CD4-positive, alpha-beta memory T cell (primary cell): ENCODE results near the gene BRCC3. TPM values are rescaled to one million over a fixed set of nuclear protein-coding genes. Genes with fewer than 3 reads are reported as not detected.
"Not testable (repeated sequence)": the region's sequence is repeated elsewhere in the genome, so short reads cannot be mapped to it uniquely, and the experiment has no call there.

ENCODE experiments used
- CTCF ChIA-PET: fragments of 350-600 bp; sonication (Branson Sonifier 250); formaldehyde crosslinking; loops from one replicate; lab custom pipeline; 2021; ENCODE audit warnings: inconsistent platforms; ENCODE audit not compliant: partially characterized antibody; lab: Charles Lee
- POLR2A ChIA-PET: fragments of 350-600 bp; sonication (Branson Sonifier 250); formaldehyde crosslinking; loops from one replicate; lab custom pipeline; 2021; ENCODE audit not compliant: partially characterized antibody; lab: Charles Lee
- DNase-seq, 5 donors: peaks; one replicate each; pipeline versions ENCODE4 v3.0.0 to v3.0.0-alpha.2; 2020 to 2022; ENCODE audit warnings: mixed read lengths in 1 of 5
- H3K27ac ChIP-seq: one replicate; pipeline ENCODE4 v1.7.0; 2013; ENCODE audit warnings: low read depth, low read length
- H3K27me3 ChIP-seq: 2 replicates; pipeline ENCODE4 v1.7.0; 2013; ENCODE audit warnings: mild to moderate bottlenecking, low read length, moderate library complexity; ENCODE audit not compliant: insufficient read depth
- H3K36me3 ChIP-seq: 2 replicates; pipeline ENCODE4 v1.7.0; 2013; ENCODE audit warnings: mild to moderate bottlenecking, low read length, moderate library complexity; ENCODE audit not compliant: insufficient read depth
- H3K4me1 ChIP-seq: 2 replicates; pipeline ENCODE4 v1.7.0; 2013; ENCODE audit warnings: mild to moderate bottlenecking, low read length, moderate library complexity; ENCODE audit not compliant: insufficient read depth
- H3K4me3 ChIP-seq, 2 donors: one replicate each; pipeline ENCODE4 v1.7.0; 2013; ENCODE audit warnings: low read length in 2 of 2, mild to moderate bottlenecking in 1 of 2
- H3K9me3 ChIP-seq, 2 donors: one replicate each; pipeline ENCODE4 v1.7.0; 2013; ENCODE audit warnings: low read length in 2 of 2, control low read depth in 1 of 2; ENCODE audit not compliant: control insufficient read depth in 1 of 2
- H3K27ac Mint-ChIP-seq, 7 donors: one replicate each; pipeline ENCODE4 v1.8.0; 2020 to 2021; ENCODE audit warnings: mixed read lengths in 7 of 7, mild to moderate bottlenecking in 6 of 7, inconsistent platforms in 3 of 7, moderate library complexity in 3 of 7
- H3K27me3 Mint-ChIP-seq, 2 donors: one replicate each; pipeline ENCODE4 v1.8.0; 2020 to 2021; ENCODE audit warnings: mixed read lengths in 2 of 2
- H3K36me3 Mint-ChIP-seq, 2 donors: one replicate each; pipeline ENCODE4 v1.8.0; 2020 to 2021; ENCODE audit warnings: mixed read lengths in 2 of 2, inconsistent platforms in 1 of 2, mild to moderate bottlenecking in 1 of 2
- H3K4me1 Mint-ChIP-seq, 4 donors: one replicate each; pipeline ENCODE4 v1.8.0; 2020 to 2021; ENCODE audit warnings: mixed read lengths in 4 of 4, mild to moderate bottlenecking in 1 of 4
- H3K4me3 Mint-ChIP-seq, 8 donors: one replicate each; pipeline ENCODE4 v1.8.0; 2020 to 2021; ENCODE audit warnings: mixed read lengths in 8 of 8, mild to moderate bottlenecking in 7 of 8, moderate library complexity in 6 of 8, inconsistent platforms in 3 of 8
- H3K9me3 Mint-ChIP-seq, 8 donors: one replicate each; pipeline ENCODE4 v1.8.0; 2020 to 2021; ENCODE audit warnings: mixed read lengths in 8 of 8, mild to moderate bottlenecking in 5 of 8, inconsistent platforms in 3 of 8, moderate library complexity in 1 of 8
- intact Hi-C: fragments of 100-400 bp; cut with micrococcal nuclease; formaldehyde crosslinking; loops from one replicate; pipeline ENCODE4 v1.15.1; 2023
- polyA plus RNA-seq, 2 donors: library from polyadenylated mRNA; unstranded; fragments of 300-500 nt; fragmentation: Illumina TruSeq; gene quantifications; one replicate each; pipeline ENCODE4 v1.2.3, GENCODE V29; 2021
- total RNA-seq, 2 experiments: library from RNA; stranded (reverse); gene quantifications; one replicate each; pipeline ENCODE4 v1.2.3, GENCODE V29; 2021

BRCC3 gene
- total and polyA plus RNA-seq, 4 experiments from 2014 or later: 18.8 to 30.1 (median 19.5) TPM

DNA sequence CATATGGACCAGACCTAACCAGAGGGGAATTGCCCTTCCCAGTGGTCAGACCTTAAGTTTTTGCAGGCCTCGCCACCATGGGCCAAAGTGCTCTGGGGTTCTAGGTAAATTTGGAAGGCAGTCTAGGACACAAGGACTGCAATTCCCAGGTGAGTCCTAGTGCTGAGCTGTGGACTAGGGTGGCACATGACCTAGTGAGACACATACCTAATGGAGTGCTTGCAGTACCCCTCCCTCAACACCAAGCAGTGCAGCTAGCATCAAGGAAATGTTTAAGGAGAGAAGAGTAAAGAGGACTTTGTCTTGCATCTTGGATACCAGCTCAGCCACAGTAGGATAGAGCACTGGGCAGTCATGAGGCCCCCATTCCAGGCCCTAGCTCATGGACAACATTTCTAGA lies 60.8 kb downstream of the BRCC3 start:
- no peaks in the 10 kb centered on the region for H3K9me3 ChIP-seq
- POLR2A ChIA-PET: no interaction called here
- no peak overlapping the region for H3K27ac Mint-ChIP-seq
- no peak overlapping the region for H3K4me3 Mint-ChIP-seq
- no peak overlapping the region for H3K27ac ChIP-seq
- DNase-seq: no peak
- H3K9me3 Mint-ChIP-seq: peaks cover 0 to 22% (median 13%) of the 10 kb centered on the region in 8 donors
- H3K4me3 ChIP-seq: no peak overlapping the region
- H3K27me3 ChIP-seq: no peaks in the 10 kb centered on the region
- CTCF ChIA-PET: interaction anchor here (0.6 kb wide), 1 partner anchor 19 kb away, joined by 3 read pairs; no protein-coding TSS in a partner anchor
- H3K4me1 ChIP-seq: no peaks in the 10 kb centered on the region
- H3K4me1 Mint-ChIP-seq: no peaks in the 10 kb centered on the region
- H3K36me3 ChIP-seq: no peaks in the 10 kb centered on the region
- intact Hi-C loops: no loop called here
- no peaks in the 10 kb centered on the region for H3K36me3 Mint-ChIP-seq
- H3K27me3 Mint-ChIP-seq: peaks cover 0 to 1% of the 10 kb centered on the region in 2 donors

- Mint-ChIP-seq H3K9me3 (peaks cover 0 to 9% (median 6%) of the 10 kb centered on the region in 8 donors), H3K36me3 (no peaks in the 10 kb centered on the region), H3K4me1 (no peaks in the 10 kb centered on the region), H3K27me3 (peaks cover 0 to 1% of the 10 kb centered on the region in 2 donors), H3K4me3 (no peak overlapping the region), H3K27ac (no peak overlapping the region)
- ChIA-PET CTCF (no interaction called here), POLR2A (no interaction called here)
- H3K27me3 ChIP-seq: no peaks in the 10 kb centered on the region
- no peak overlapping the region for H3K27ac ChIP-seq
- no peak for DNase-seq
- intact Hi-C loops: no loop called here
- H3K9me3 ChIP-seq: no peaks in the 10 kb centered on the region
- H3K4me1 ChIP-seq: no peaks in the 10 kb centered on the region
- H3K4me3 ChIP-seq: no peak overlapping the region
- no peaks in the 10 kb centered on the region for H3K36me3 ChIP-seq
Measured at GRCh38 chrX:155134255-155134654, 62.9 kb downstream of the BRCC3 start.

DNA sequence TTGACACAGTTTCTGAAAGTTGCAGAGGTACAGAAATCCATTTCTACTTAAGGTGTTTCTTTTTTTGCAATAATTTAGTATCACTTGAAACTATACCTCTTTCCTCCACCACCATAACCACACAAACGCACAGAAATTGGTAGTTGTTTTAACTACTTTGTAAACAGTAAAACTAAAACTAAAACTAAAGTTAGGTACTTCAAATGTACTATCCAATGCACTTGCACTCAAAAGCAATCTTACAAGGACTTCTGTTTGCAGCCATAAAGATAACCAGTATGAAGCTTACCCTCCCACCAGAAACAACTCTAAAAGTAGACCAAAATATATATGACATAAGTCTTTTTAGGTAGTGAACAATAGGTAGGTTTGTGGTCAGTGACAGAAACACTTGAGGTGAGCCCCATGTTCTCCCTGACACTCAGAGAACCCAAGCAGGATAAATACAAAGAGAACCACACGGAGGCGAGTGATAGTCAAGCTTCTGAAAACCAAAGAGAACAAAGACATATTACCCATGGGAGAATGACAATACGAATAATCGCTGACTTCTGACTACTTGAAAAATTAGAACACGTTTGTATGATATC lies 72.7 kb downstream of the BRCC3 start:
- Mint-ChIP-seq H3K4me1 (peaks cover 0 to 3% (median 1%) of the 10 kb centered on the region in 4 donors), H3K36me3 (no peaks in the 10 kb centered on the region), H3K9me3 (no peaks in the 10 kb centered on the region), H3K27ac (no peak overlapping the region), H3K27me3 (peaks cover 0 to 1% of the 10 kb centered on the region in 2 donors), H3K4me3 (no peak overlapping the region)
- POLR2A ChIA-PET: no interaction called here
- Histone ChIP-seq H3K27ac (no peak overlapping the region), H3K4me3 (no peak overlapping the region), H3K36me3 (no peaks in the 10 kb centered on the region), H3K27me3 (no peaks in the 10 kb centered on the region), H3K9me3 (no peaks in the 10 kb centered on the region), H3K4me1 (no peaks in the 10 kb centered on the region)
- CTCF ChIA-PET: interaction anchor here (1.3 kb wide), 1 partner anchor 226 kb away, joined by 4 read pairs; no protein-coding TSS in a partner anchor
- DNase-seq: no peak
- intact Hi-C loops: loop anchor here (10.0 kb wide), 1 partner anchor 71 kb away; the partner anchor contains the start of gene VBP1

DNA sequence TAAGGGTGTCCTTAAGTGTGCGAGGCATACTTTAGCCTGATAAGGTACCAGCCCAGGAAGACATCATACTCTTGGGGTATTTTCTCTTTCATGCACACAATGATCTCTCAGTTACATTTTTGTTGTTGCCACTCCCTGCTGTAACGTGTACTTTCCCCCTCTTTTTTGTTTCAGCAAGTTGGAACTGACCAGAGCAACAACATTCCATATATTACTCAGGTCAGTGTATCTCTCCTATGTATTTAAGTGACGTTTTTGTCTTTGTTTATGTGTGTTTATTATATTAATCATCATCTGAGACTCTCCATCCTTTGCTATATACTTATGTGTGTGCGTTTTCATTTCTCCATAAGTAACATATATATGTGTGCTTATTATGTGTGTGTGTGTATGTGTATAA lies 73.6 kb downstream of the BRCC3 start:
- intact Hi-C loops: loop anchor here (10.0 kb wide), 1 partner anchor 70 kb away; the partner anchor contains the start of gene VBP1
- Histone ChIP-seq H3K4me3 (no peak overlapping the region), H3K27me3 (no peaks in the 10 kb centered on the region), H3K36me3 (no peaks in the 10 kb centered on the region), H3K4me1 (no peaks in the 10 kb centered on the region), H3K9me3 (no peaks in the 10 kb centered on the region), H3K27ac (no peak overlapping the region)
- CTCF ChIA-PET: no interaction called here
- Mint-ChIP-seq H3K36me3 (no peaks in the 10 kb centered on the region), H3K4me1 (peaks cover 0 to 3% (median 1%) of the 10 kb centered on the region in 4 donors), H3K27me3 (peaks cover 0 to 1% of the 10 kb centered on the region in 2 donors), H3K27ac (no peak overlapping the region), H3K4me3 (no peak overlapping the region), H3K9me3 (no peaks in the 10 kb centered on the region)
- DNase-seq: no peak
- POLR2A ChIA-PET: no interaction called here

- H3K4me1 Mint-ChIP-seq, H3K4me1 ChIP-seq, H3K27me3 ChIP-seq, CTCF ChIA-PET, POLR2A ChIA-PET, H3K27me3 Mint-ChIP-seq, H3K4me3 Mint-ChIP-seq, H3K9me3 Mint-ChIP-seq, H3K9me3 ChIP-seq, H3K36me3 Mint-ChIP-seq, H3K4me3 ChIP-seq, H3K27ac ChIP-seq, H3K36me3 ChIP-seq, DNase-seq: not testable (repeated sequence)
- intact Hi-C loops: loop anchor here (10.0 kb wide), 1 partner anchor 67 kb away; the partner anchor contains the start of gene VBP1
- H3K27ac Mint-ChIP-seq: peak overlapping the region in 1 of 7 donors; percentile 48
Measured at GRCh38 chrX:155147612-155148011, 76.3 kb downstream of the BRCC3 start.

DNA sequence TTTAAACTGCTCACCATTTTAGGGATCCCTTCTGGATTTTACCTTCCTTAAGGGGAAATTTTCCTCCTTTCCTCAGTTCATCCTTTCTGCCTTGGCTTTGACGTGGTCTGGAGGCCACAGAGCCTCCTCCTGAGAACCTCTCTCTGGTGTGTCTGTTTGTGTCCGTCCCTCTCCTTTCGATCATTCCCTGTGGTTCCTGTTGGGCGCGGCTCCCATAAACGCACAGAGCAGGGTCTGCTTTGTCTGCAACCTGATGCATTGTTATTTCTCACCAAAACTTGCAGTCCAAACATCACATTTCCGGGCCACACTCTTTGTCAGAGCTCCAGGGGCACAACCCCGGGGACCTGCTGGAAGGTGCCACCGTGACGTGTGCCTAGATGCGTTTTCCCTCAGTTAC lies 76.9 kb downstream of the BRCC3 start:
- H3K9me3 ChIP-seq, H3K27ac Mint-ChIP-seq, H3K4me3 Mint-ChIP-seq, H3K36me3 ChIP-seq, H3K4me3 ChIP-seq, H3K36me3 Mint-ChIP-seq, H3K27me3 Mint-ChIP-seq, H3K9me3 Mint-ChIP-seq, H3K4me1 Mint-ChIP-seq, DNase-seq, H3K27ac ChIP-seq, H3K27me3 ChIP-seq, H3K4me1 ChIP-seq: not testable (repeated sequence)
- intact Hi-C loops: loop anchor here (10.0 kb wide), 1 partner anchor 67 kb away; the partner anchor contains the start of gene VBP1
- POLR2A ChIA-PET: interaction anchor here (0.8 kb wide), 1 partner anchor 69 kb away, joined by 3 read pairs; no protein-coding TSS in a partner anchor
- CTCF ChIA-PET: interaction anchor here (0.8 to 1.4 kb wide), 4 partner anchors 10 to 230 kb away, joined by 3 to 11 read pairs (median 4); partner anchors contain the start of gene VBP1

DNA sequence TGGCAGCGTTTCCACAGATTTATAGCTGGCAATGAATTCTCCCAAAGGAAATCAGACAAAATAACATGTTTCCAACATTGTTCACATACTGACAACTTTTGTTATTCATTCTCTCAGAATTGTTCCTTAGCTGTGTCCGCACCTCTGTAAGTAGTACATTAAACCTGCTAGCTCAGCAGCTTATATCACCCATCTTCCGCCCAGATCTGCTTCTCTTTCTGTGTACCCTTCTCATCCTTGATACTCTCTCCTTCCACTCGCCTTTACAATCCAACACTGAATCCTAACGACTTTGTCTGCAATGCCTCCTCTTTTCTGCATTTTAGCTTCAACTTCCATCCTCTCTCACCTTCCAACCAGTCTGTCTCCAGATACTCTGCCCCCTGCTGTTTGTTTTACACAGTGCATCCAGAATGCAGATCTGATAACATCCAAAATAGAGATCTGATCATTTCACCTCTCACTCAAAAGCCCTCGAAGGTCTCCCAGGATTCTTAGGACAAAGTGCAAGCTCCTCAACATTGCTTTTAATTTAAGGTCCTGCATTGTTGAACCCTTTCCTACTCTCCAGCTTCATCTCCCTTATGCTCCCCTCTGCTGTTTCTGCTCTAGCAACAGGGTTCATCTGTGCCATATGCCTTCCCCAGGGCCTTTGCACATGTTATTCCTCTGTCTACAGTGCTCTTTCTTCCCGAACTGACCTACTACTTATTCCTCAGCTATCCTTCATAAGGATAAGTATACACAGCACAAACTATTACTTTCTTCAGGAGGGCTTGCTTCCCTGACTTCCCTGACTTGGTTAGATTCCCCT lies 77.6 kb downstream of the BRCC3 start:
- H3K27me3 Mint-ChIP-seq: peaks cover 0 to 1% of the 10 kb centered on the region in 2 donors
- H3K4me3 Mint-ChIP-seq: no peak overlapping the region
- Histone ChIP-seq H3K27me3 (no peaks in the 10 kb centered on the region), H3K4me3 (no peak overlapping the region), H3K4me1 (no peaks in the 10 kb centered on the region), H3K36me3 (no peaks in the 10 kb centered on the region), H3K9me3 (no peaks in the 10 kb centered on the region), H3K27ac (no peak overlapping the region)
- DNase-seq: peak; percentile 6 to 24 (median 23)
- intact Hi-C loops: loop anchor here (10.0 kb wide), 1 partner anchor 66 kb away; the partner anchor contains the start of gene VBP1
- H3K4me1 Mint-ChIP-seq: peaks cover 0 to 3% (median 1%) of the 10 kb centered on the region in 4 donors
- no peaks in the 10 kb centered on the region for H3K36me3 Mint-ChIP-seq
- ChIA-PET CTCF (interaction anchor here (0.8 to 1.4 kb wide), 5 partner anchors 11 to 231 kb away, joined by 3 to 11 read pairs (median 3); partner anchors contain the start of gene VBP1), POLR2A (interaction anchor here (0.8 kb wide), 1 partner anchor 68 kb away, joined by 3 read pairs; no protein-coding TSS in a partner anchor)
- no peak overlapping the region for H3K27ac Mint-ChIP-seq
- H3K9me3 Mint-ChIP-seq: peaks cover 0 to 3% (median 0%) of the 10 kb centered on the region in 8 donors
